B cell (primary cell): ENCODE data around the gene KPNA5. TPM values are rescaled to one million over a fixed set of nuclear protein-coding genes. Genes with fewer than 3 reads are reported as not detected.
"Not testable (repeated sequence)": the region's sequence is repeated elsewhere in the genome, so short reads cannot be mapped to it uniquely, and the experiment has no call there.

ENCODE experiments used
- ATAC-seq: fragments of 200-7000 bp; cut with Tn5 transposase; one replicate; pipeline ENCODE4 v1.10.0; 2021; ENCODE audit warnings: low read depth, mild to moderate bottlenecking, moderate number of reproducible peaks, moderate library complexity
- CTCF ChIA-PET: fragments of 350-600 bp; sonication (Branson Sonifier 250); formaldehyde crosslinking; loops from one replicate; lab custom pipeline; 2021; ENCODE audit warnings: antibody characterized with exemption, inconsistent platforms; lab: Charles Lee
- POLR2A ChIA-PET: fragments of 350-600 bp; sonication (Branson Sonifier 250); formaldehyde crosslinking; loops from one replicate; lab custom pipeline; 2021; ENCODE audit warnings: antibody characterized with exemption; lab: Charles Lee
- DNase-seq: peaks from one replicate; pipeline ENCODE4 v3.0.0; 2013
- H2AFZ ChIP-seq: 2 replicates; pipeline ENCODE4 v1.6.1; 2012; ENCODE audit warnings: mild to moderate bottlenecking, low read depth, low read length; ENCODE audit not compliant: insufficient read depth, poor library complexity, severe bottlenecking
- H3K27ac ChIP-seq, 2 donors: 1 replicate in 1 of 2; 2 replicates in 1 of 2; pipeline ENCODE4 v1.5.1; 2012 to 2013; ENCODE audit warnings: low read length in 2 of 2, mild to moderate bottlenecking in 2 of 2, moderate library complexity in 1 of 2
- H3K27me3 ChIP-seq, 4 experiments: fragments of 200-600 bp in 1 of 4; sonication (generic) in 1 of 4; replicated peaks in 1 of 4; 1 replicate in 2 of 4; 2 replicates in 2 of 4; pipeline versions ENCODE4 v1.6.1 to v1.7.0; 2013 to 2016; ENCODE audit warnings: low read length in 3 of 4, mild to moderate bottlenecking in 2 of 4, mixed read lengths in 1 of 4, moderate library complexity in 1 of 4; ENCODE audit not compliant: insufficient read depth in 4 of 4, control insufficient read depth in 3 of 4; ENCODE audit errors: control extremely low read depth in 1 of 4
- H3K36me3 ChIP-seq, 2 experiments: replicated peaks in 1 of 2; 1 replicate in 1 of 2; 2 replicates in 1 of 2; pipeline versions ENCODE4 v1.6.1 to v1.7.1; 2013; ENCODE audit warnings: low read length in 1 of 2; ENCODE audit not compliant: insufficient read depth in 2 of 2, control insufficient read depth in 1 of 2; ENCODE audit errors: control extremely low read depth in 1 of 2, extremely low read depth in 1 of 2
- H3K4me1 ChIP-seq, 2 donors: fragments of 200-600 bp in 1 of 2; sonication (generic) in 1 of 2; 1 replicate in 1 of 2; 2 replicates in 1 of 2; pipeline versions ENCODE4 v1.5.1 to v1.6.1; 2013 to 2017; ENCODE audit warnings: low read length in 2 of 2; ENCODE audit not compliant: control insufficient read depth in 2 of 2, insufficient read depth in 2 of 2
- H3K4me2 ChIP-seq: replicated peaks from 2 replicates; pipeline ENCODE3; 2012; ENCODE audit warnings: mild to moderate bottlenecking, low read depth, low read length; ENCODE audit not compliant: poor library complexity, severe bottlenecking
- H3K4me3 ChIP-seq, 5 experiments: fragments of 200-600 bp in 1 of 5; sonication (generic) in 1 of 5; 1 replicate in 3 of 5; 2 replicates in 2 of 5; pipeline versions ENCODE4 v1.5.1 to v1.7.0; 2011 to 2016; ENCODE audit warnings: low read length in 4 of 5, mild to moderate bottlenecking in 4 of 5, low read depth in 2 of 5, control low read depth in 1 of 5, moderate library complexity in 1 of 5; ENCODE audit not compliant: insufficient read depth in 1 of 5; ENCODE audit errors: control extremely low read depth in 1 of 5, extremely low read depth in 1 of 5
- H3K79me2 ChIP-seq: fragments of 200-600 bp; sonication (generic); one replicate; pipeline ENCODE4 v1.6.0; 2016; ENCODE audit warnings: low read length; ENCODE audit not compliant: control insufficient read depth, insufficient read depth
- H3K9ac ChIP-seq: fragments of 200-600 bp; sonication (generic); 2 replicates; pipeline ENCODE4 v1.6.1; 2017; ENCODE audit warnings: mild to moderate bottlenecking, low read length, moderate library complexity
- H3K9me3 ChIP-seq, 3 donors: one replicate each; pipeline versions ENCODE4 v1.6.1 to v1.7.1; 2013; ENCODE audit warnings: low read length in 2 of 3; ENCODE audit not compliant: control insufficient read depth in 2 of 3, insufficient read depth in 1 of 3; ENCODE audit errors: control extremely low read depth in 1 of 3
- H4K20me1 ChIP-seq: 2 replicates; pipeline ENCODE4 v1.6.0; 2012; ENCODE audit warnings: mild to moderate bottlenecking, low read length; ENCODE audit not compliant: insufficient read depth, control insufficient read depth, poor library complexity, severe bottlenecking
- H3K27ac Mint-ChIP-seq: one replicate; pipeline ENCODE4 v1.8.0; 2021; ENCODE audit warnings: mixed read lengths
- H3K27me3 Mint-ChIP-seq: one replicate; pipeline ENCODE4 v1.8.0; 2021; ENCODE audit warnings: mixed read lengths
- H3K4me1 Mint-ChIP-seq: one replicate; pipeline ENCODE4 v1.8.0; 2021; ENCODE audit warnings: mixed read lengths
- H3K4me3 Mint-ChIP-seq: one replicate; pipeline ENCODE4 v1.8.0; 2021; ENCODE audit warnings: mixed read lengths
- H3K9me3 Mint-ChIP-seq: one replicate; pipeline ENCODE4 v1.8.0; 2022; ENCODE audit warnings: mixed read lengths; ENCODE audit not compliant: insufficient read depth
- EZH2 ChIP-seq: IDR thresholded peaks from 2 replicates; pipeline ENCODE4 v1.6.1; 2012; ENCODE audit warnings: borderline replicate concordance, low read depth, mild to moderate bottlenecking, moderate library complexity, low read length; ENCODE audit not compliant: insufficient read depth, poor library complexity, severe bottlenecking
- WGBS: methylation state at CpG from one replicate; pipeline ENCODE4 v1.1.5; 2013; ENCODE audit warnings: missing lambda C conversion rate; ENCODE audit not compliant: insufficient coverage; 5-methylcytosine and 5-hydroxymethylcytosine counted together
- intact Hi-C: fragments of 100-400 bp; cut with micrococcal nuclease; formaldehyde crosslinking; loops from one replicate; pipeline ENCODE4 v1.10.0; 2022
- polyA plus RNA-seq: library from polyadenylated mRNA; depleted of rRNA; stranded (reverse); fragments of >200 nt; gene quantifications from 2 replicates; pipeline ENCODE4 v1.2.3, GENCODE V29; 2012
- total RNA-seq, 2 donors: library from RNA; stranded (reverse); fragments of 120-200 nt in 1 of 2; gene quantifications; 1 replicate in 1 of 2; 2 replicates in 1 of 2; pipeline versions ENCODE4 v1.2.3 to v1.2.4, GENCODE V29; 2013 to 2022
- TF ChIP-seq, protein P1 (sequence below): fragments of 200-600 bp; IDR thresholded peaks from one replicate; pipeline ENCODE4 v1.8.0; 2022; ENCODE audit warnings: antibody characterized with exemption, mild to moderate bottlenecking

Gene KPNA5
- total and polyA plus RNA-seq, 2 donors (not counting 1 experiment from before 2014, with no cell fraction given) = 6.9 to 41.7 TPM

GRCh38 chr6:116685437-116685993, 4.5 kb downstream of the KPNA5 start:
- peaks cover 21% of the 10 kb centered on the region for H4K20me1 ChIP-seq
- Mint-ChIP-seq H3K9me3 (no peaks in the 10 kb centered on the region), H3K27me3 (no peaks in the 10 kb centered on the region), H3K4me3 (no peak overlapping the region), H3K27ac (no peak overlapping the region), H3K4me1 (peaks cover 58% of the 10 kb centered on the region)
- peaks cover 0 to 19% of the 10 kb centered on the region in 2 experiments for H3K36me3 ChIP-seq
- ATAC-seq (no peak), DNase-seq (no peak)
- no peak overlapping the region for H3K9ac ChIP-seq
- no peak overlapping the region for H3K4me2 ChIP-seq
- no peak for TF ChIP-seq EZH2
- TF ChIP-seq, protein P1, sequence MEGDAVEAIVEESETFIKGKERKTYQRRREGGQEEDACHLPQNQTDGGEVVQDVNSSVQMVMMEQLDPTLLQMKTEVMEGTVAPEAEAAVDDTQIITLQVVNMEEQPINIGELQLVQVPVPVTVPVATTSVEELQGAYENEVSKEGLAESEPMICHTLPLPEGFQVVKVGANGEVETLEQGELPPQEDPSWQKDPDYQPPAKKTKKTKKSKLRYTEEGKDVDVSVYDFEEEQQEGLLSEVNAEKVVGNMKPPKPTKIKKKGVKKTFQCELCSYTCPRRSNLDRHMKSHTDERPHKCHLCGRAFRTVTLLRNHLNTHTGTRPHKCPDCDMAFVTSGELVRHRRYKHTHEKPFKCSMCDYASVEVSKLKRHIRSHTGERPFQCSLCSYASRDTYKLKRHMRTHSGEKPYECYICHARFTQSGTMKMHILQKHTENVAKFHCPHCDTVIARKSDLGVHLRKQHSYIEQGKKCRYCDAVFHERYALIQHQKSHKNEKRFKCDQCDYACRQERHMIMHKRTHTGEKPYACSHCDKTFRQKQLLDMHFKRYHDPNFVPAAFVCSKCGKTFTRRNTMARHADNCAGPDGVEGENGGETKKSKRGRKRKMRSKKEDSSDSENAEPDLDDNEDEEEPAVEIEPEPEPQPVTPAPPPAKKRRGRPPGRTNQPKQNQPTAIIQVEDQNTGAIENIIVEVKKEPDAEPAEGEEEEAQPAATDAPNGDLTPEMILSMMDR = no peak
- intact Hi-C loops = no loop called here
- H3K27ac ChIP-seq = no peak overlapping the region
- no CpG with 5 or more reads among the region's 2 CpGs for WGBS
- H3K27me3 ChIP-seq = no peaks in the 10 kb centered on the region
- ChIA-PET POLR2A (no interaction called here), CTCF (interaction anchor here (1.4 kb wide), 1 partner anchor 14 kb away, joined by 3 read pairs; no protein-coding TSS in a partner anchor)
- H2AFZ ChIP-seq = no peak overlapping the region
- H3K4me3 ChIP-seq = no peak overlapping the region
- H3K79me2 ChIP-seq = peaks cover 88% of the 10 kb centered on the region
- no peaks in the 10 kb centered on the region for H3K9me3 ChIP-seq
- peaks cover 12 to 13% of the 10 kb centered on the region in 2 donors for H3K4me1 ChIP-seq

GRCh38 chr6:116686475-116687101, 5.6 kb downstream of the KPNA5 start:
- H3K27me3 ChIP-seq, DNase-seq, H3K4me3 Mint-ChIP-seq, CTCF ChIA-PET, H2AFZ ChIP-seq, H3K27ac ChIP-seq, H3K4me2 ChIP-seq, H3K27ac Mint-ChIP-seq, H3K9me3 Mint-ChIP-seq, POLR2A ChIA-PET, H3K4me3 ChIP-seq, H3K27me3 Mint-ChIP-seq, H3K9me3 ChIP-seq, H3K9ac ChIP-seq, intact Hi-C loops, ATAC-seq: not testable (repeated sequence)
- 100% methylated on average over 1 of the region's 2 CpGs for WGBS
- Histone ChIP-seq H4K20me1 (peaks cover 21% of the 10 kb centered on the region), H3K36me3 (peaks cover 0 to 28% of the 10 kb centered on the region in 2 experiments), H3K4me1 (peaks cover 12 to 13% of the 10 kb centered on the region in 2 donors), H3K79me2 (peaks cover 90% of the 10 kb centered on the region)
- peaks cover 54% of the 10 kb centered on the region for H3K4me1 Mint-ChIP-seq
